ENCODE results near the gene ZC3H4. TPM values are rescaled to one million over a fixed set of nuclear protein-coding genes. Genes with fewer than 3 reads are reported as not detected.
A peak's percentile ranks its signal among the peaks of the same experiment; 100 is the strongest.

ZC3H4 gene
- polyA plus RNA-seq, 1 donor: 20.5 TPM

- no peak for DNase-seq (ENCODE audit: low read depth)
These were observed 64.3 kb downstream of the ZC3H4 start for GRCh38 chr19:47049307-47049700.

- peak; percentile 73 for DNase-seq (ENCODE audit: low read depth)
These were observed 65.7 kb downstream of the ZC3H4 start for GRCh38 chr19:47047763-47048405.

DNA sequence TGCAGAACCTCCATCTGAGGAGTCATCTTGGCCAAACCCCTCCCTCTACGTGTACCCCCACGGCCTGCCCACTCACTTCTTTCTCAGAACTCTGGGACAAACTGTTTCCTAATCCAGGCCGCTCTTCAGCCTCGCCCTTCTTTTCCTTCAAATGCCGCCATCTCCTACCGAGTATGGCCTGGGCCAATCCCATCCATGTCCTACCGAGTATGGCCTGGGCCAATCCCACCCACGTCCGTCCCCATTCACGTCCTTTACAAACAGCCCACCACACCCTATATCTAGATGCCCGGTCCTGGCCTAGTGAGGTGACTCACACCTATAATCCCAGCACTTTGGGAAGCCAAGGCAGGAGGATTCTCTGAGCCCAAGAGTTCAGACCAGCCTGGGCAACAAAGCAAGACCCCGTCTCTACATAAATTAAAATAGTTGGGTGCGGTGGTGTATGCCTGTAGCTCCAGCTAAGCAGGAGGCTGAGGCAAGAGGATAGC is 66.3 kb downstream of the ZC3H4 start:
- DNase-seq (ENCODE audit: low read depth): no peak

DNA sequence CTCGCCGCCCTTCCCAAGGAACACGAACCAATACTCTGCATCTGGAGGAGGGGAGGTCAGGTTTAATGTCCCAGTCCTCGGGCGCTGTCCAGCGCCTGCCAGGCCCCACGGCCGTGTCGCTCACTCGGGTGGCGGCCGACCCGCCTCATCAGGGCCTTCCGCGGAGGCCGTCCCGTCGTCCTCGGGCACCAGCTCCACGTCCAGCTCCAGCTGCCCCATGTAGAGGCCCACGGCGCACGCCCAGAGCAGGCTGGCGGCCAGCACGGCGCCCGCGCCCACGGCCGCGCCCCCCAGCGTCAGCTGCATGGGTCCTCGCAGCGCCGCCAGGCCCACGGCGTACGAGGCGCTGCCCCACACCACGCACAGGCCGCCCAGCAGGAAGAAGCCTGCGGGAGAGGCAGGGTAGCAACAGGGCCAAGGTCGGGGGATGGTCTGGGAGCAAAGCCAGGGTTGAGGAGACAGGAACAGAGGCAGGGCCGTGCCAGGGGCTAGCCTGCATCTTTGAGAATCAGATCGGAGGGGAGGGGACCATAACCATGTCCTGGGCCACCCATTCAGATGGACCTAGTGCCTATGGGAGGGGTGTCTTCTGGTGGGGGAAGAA is 67.6 kb downstream of the ZC3H4 start:
- DNase-seq (ENCODE audit: low read depth): no peak

DNA sequence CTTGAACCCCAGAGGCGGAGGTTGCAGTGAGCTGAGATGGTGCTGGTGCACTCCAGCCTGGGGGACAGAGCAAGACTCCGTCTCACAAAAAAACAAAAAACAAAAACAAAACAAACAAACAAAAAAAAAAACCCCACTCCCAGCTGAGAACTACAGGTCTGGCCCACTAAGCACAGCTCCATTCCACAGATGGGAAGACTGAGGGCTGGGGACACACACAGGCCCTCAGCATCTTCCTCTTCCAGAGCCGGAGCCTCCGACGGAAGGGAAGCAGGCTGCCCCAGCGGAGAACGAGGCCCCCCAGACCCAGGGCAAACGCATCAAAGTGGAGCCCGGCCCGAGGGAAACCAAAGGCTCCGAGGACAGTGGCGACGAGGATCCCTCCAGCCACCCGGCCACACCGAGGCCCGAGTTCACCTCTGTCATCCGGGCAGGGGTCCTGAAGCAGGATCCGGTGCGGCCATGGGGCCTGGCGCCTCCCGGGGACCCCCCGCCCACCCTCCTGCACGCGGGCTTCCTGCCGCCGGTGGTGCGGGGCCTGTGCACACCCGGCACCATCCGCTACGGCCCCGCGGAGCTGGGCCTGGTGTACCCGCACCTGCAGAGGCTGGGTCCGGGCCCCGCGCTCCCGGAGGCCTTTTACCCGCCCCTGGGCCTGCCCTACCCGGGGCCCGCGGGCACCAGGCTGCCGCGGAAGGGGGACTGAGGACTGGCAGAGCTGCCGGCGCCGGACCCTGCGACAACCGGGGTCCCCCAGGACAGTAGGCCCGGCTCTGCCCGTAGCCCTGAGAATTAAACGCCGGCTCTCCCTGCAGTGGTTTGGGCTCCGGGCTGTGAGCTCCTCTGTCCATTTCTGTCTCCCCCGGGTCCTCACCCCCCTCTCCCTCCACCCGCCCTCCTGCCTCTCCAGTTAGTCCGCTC is 68.4 kb downstream of the ZC3H4 start:
- DNase-seq (ENCODE audit: low read depth): no peak

DNA sequence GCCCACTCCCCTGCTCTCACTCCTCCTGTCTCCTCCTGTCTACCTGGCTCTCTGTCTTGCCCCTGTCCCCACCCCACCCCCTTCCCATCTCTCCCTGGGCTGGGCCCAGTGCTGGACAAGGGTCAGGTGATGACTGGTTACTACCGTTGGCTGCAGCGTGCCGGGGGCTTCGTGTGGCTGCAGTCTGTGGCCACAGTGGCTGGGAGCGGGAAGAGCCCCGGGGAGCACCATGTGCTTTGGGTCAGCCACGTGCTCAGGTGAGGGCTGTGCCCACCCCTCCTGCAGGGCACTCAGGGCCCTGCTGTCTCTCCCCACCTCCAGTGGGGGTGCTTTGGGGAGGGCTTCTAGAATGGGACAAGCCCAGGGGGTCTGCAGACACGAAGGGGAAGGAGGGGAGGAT is 72.7 kb downstream of the ZC3H4 start:
- DNase-seq (ENCODE audit: low read depth): no peak

- DNase-seq (ENCODE audit: low read depth): no peak
These were observed 74.2 kb downstream of the ZC3H4 start for GRCh38 chr19:47039239-47039874.

DNA sequence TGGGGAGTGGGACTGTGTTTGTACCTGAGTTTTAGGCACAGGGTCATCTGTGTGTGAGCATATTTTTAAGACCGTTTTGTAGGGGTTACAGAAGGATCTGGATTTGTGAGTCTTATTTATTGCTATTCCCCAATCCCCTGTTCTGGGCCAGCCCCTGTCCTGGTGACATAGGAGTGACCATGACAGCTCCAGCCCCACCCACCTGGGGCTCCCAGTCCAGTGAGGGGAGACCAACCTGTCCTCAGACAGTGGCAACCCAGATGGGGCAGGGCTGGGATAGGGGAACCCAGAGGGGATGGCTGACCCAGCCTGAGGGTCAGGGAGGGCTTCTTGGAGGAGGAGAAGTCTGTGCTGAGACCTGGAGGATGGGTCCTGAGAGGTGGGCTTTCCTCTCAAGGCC is 75.8 kb downstream of the ZC3H4 start:
- no peak for DNase-seq (ENCODE audit: low read depth)

- DNase-seq (ENCODE audit: low read depth): no peak
These were observed 77.4 kb downstream of the ZC3H4 start for GRCh38 chr19:47036097-47036651.

DNA sequence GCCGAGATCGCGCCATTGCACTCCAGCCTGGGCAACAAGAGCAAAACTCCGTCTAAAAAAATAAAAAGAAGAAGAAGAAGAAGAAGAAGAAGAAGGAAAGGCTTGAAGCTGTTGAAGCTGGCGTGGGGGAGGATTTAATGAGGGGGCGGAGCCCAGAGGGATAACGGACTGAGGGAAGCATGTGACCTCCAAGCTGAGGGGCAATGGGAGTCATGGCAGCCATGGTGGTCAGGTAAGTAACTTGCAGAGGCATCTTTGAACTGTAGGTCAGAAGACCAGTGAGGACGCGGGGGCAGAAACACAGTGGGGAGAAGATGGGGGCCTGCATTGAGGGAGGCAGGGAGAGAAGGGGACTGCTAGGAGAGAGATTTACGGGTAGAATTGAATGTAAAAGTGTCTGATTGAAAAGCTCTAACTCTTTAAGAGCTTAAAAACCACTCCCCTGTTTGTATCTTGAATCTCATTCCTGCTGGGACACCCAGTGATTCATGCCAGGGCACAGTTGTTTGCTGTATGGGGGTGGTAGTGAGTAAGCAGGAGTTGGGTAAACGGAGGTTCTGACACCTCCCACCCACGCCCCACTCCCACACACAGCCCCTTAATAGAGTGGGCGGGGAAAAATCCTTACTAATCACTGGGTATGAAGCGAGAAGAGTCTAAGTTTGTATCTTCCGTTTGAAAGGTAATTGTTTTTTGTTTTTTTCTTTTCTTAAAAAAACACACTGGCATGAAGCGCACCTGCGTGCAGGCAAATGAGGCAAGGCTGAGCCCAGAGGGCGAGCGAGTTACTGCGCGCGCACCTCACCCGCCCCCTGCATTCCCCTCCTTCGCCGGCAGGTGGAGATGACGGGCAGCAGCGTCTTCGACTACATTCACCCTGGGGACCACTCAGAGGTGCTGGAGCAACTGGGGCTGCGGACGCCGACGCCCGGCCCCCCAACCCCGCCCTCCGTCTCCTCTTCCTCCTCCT is 78.2 kb downstream of the ZC3H4 start:
- DNase-seq (ENCODE audit: low read depth): peak; percentile 32

- no peak for DNase-seq (ENCODE audit: low read depth)
These were observed 81.3 kb downstream of the ZC3H4 start for GRCh38 chr19:47032171-47032811.

GRCh38 chr19:47028195-47028601 is 85.4 kb downstream of the ZC3H4 start:
- DNase-seq (ENCODE audit: low read depth): no peak

DNA sequence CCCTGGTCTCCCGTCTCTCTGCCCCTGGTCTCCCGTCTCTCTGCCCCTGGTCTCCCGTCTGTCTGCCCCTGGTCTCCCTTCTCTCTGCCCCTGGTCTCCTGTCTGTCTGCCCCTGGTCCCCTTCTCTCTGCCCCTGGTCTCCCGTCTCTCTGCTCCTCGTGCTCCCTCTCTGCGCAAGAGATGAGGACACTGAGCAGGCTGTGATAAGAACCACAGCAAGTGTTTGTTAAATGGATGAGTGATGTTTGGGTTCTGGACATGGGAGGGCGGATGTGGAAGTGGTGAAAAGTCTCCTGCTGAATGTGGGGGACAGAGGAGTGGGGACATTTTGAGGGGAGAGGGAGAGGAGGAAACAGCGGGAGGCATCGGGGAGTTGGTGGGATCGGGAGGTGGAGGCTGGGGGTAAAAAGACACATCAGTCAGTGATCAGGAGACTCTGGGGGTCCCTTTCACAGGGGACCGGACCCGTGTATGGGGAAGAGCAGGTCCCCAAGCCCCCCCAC is 85.9 kb downstream of the ZC3H4 start:
- DNase-seq (ENCODE audit: low read depth): no peak

DNA sequence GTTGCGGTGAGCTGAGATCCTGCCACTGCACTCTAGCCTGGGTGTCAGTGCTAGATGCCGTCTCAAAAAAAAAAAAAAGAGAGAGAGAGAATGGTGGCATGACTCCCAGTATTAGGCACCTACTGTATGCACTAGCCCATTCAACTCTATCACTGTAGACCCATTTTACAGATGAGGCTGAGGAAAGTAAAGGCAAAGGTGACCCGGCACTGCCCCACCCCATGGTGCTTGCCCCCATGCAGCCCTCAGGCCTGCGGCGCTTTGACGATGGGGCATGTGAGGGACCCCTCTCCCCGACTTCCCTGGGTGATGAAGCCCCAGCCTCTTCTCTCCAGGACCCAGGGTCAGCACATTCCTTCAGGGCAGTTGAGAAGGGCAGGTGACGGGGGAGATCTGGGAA is 86.7 kb downstream of the ZC3H4 start:
- no peak for DNase-seq (ENCODE audit: low read depth)

- no peak for DNase-seq (ENCODE audit: low read depth)
These were observed 87.4 kb downstream of the ZC3H4 start for GRCh38 chr19:47026156-47026555.

DNA sequence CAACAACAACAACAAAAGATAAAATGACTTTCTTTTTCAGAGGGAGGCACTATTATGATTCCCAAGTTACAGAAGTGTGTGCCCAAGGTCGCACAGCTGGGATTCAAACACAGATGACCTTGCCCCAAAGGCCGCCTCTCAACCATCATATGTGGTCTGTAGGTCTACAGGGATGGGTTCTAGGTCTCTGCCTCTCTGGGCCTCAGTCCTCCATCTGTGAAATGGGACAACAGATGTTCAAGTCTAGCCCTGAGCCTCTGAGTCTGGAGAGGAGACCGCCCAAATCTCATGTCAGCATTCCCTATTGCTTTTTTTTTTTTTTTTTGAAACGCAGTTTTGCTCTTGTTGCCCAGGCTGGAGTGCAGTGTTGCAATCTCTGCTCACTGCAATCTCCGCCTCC is 89.1 kb downstream of the ZC3H4 start:
- DNase-seq (ENCODE audit: low read depth): no peak

DNA sequence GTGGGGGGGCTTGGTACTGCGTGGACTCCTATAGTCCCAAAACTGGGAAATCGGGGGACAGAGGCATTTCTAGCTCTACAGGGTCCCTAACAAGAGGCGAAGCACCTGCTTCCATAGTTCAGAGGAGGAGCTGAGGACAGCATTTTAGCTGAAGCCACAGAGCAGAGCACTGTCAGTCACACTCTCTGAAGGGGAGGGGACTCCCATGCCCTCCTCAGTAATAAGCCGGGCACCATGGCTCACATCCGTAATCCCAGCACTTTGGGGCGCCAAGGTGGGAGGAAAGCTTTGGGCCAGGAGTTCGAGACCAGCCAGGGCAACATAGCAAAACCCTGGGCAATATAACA is 90.2 kb downstream of the ZC3H4 start:
- DNase-seq (ENCODE audit: low read depth): no peak

GRCh38 chr19:47022541-47023447 is 90.8 kb downstream of the ZC3H4 start:
- DNase-seq (ENCODE audit: low read depth): no peak

- no peak for DNase-seq (ENCODE audit: low read depth)
These were observed 91.4 kb downstream of the ZC3H4 start for GRCh38 chr19:47022140-47022536.
